HepG2 (cell line): ENCODE measurements around the gene NOCT. TPM values are rescaled to one million over a fixed set of nuclear protein-coding genes. Genes with fewer than 3 reads are reported as not detected.
A peak's percentile ranks its signal among the peaks of the same experiment; 100 is the strongest.

ENCODE experiments used
- AKAP8 ChIP-seq: sonication (generic); formaldehyde crosslinking; IDR thresholded peaks from 2 replicates; pipeline ENCODE4 v1.5.1; 2020; ENCODE audit warnings: mild to moderate bottlenecking, missing genetic modification reagents
- ARNT ChIP-seq: fragments of 450-650 bp; IDR thresholded peaks from 2 replicates; pipeline ENCODE4 v1.6.1; 2017
- ATRX ChIP-seq: sonication (generic); formaldehyde crosslinking; IDR thresholded peaks from 2 replicates; pipeline ENCODE4 v1.4.0; 2020; ENCODE audit warnings: missing genetic modification reagents, borderline replicate concordance
- CBFB ChIP-seq: sonication (generic); formaldehyde crosslinking; IDR thresholded peaks from 2 replicates; pipeline ENCODE4 v1.4.0; 2020; ENCODE audit warnings: missing genetic modification reagents
- E2F1 ChIP-seq: sonication (generic); formaldehyde crosslinking; IDR thresholded peaks from 2 replicates; pipeline ENCODE4 v1.5.0; 2020; ENCODE audit warnings: missing genetic modification reagents
- ELF1 ChIP-seq: sonication (generic); formaldehyde crosslinking; IDR thresholded peaks from 2 replicates; pipeline ENCODE4 v1.4.0; 2020; ENCODE audit warnings: missing genetic modification reagents
- FOXA3 ChIP-seq: IDR thresholded peaks from 2 replicates; pipeline ENCODE4 v1.6.1; 2016; ENCODE audit warnings: missing genetic modification reagents, missing compliant biosample characterization
- HCFC1 ChIP-seq: fragments of 150-350 bp; IDR thresholded peaks from 2 replicates; pipeline ENCODE4 v1.6.1; 2014; ENCODE audit warnings: low read depth, low read length
- HNF4A ChIP-seq: sonication (generic); formaldehyde crosslinking; IDR thresholded peaks from 2 replicates; pipeline ENCODE4 v1.4.0; 2020; ENCODE audit warnings: missing genetic modification reagents
- KLF11 ChIP-seq: IDR thresholded peaks from 2 replicates; pipeline ENCODE4 v1.6.1; 2016; ENCODE audit warnings: missing compliant biosample characterization
- MAF1 ChIP-seq: sonication (generic); formaldehyde crosslinking; IDR thresholded peaks from 2 replicates; pipeline ENCODE4 v1.5.0; 2020; ENCODE audit warnings: missing genetic modification reagents, borderline replicate concordance
- MBD4 ChIP-seq: IDR thresholded peaks from 2 replicates; pipeline ENCODE4 v1.6.1; 2012; ENCODE audit warnings: low read length, inconsistent platforms, borderline replicate concordance
- MEF2D ChIP-seq: sonication (generic); formaldehyde crosslinking; IDR thresholded peaks from 2 replicates; pipeline ENCODE4 v1.5.1; 2020; ENCODE audit warnings: mild to moderate bottlenecking, missing genetic modification reagents
- MXD4 ChIP-seq: IDR thresholded peaks from 2 replicates; pipeline ENCODE4 v1.6.1; 2016; ENCODE audit warnings: mild to moderate bottlenecking, missing biosample characterization, missing genetic modification reagents
- MYNN ChIP-seq: sonication (generic); formaldehyde crosslinking; IDR thresholded peaks from 2 replicates; pipeline ENCODE4 v1.4.0; 2020; ENCODE audit warnings: mild to moderate bottlenecking, low read depth, missing genetic modification reagents
- NKX3-1 ChIP-seq: sonication (generic); formaldehyde crosslinking; IDR thresholded peaks from 2 replicates; pipeline ENCODE4 v1.5.0; 2020; ENCODE audit warnings: missing genetic modification reagents
- PAXIP1 ChIP-seq: sonication (generic); formaldehyde crosslinking; conservative IDR thresholded peaks from 2 replicates; pipeline ENCODE4 v1.4.0; 2020; ENCODE audit warnings: mild to moderate bottlenecking, missing genetic modification reagents, moderate library complexity
- POLR2G ChIP-seq: fragments of 200-400 bp; formaldehyde crosslinking; IDR thresholded peaks from 2 replicates; pipeline ENCODE4 v1.6.1; 2018; ENCODE audit warnings: mild to moderate bottlenecking, low read depth, low read length, moderate library complexity
- YEATS4 ChIP-seq: sonication (generic); formaldehyde crosslinking; IDR thresholded peaks from 2 replicates; pipeline ENCODE4 v1.4.0; 2020; ENCODE audit warnings: missing genetic modification reagents, borderline replicate concordance
- ZBTB39 ChIP-seq: sonication (generic); formaldehyde crosslinking; IDR thresholded peaks from 2 replicates; pipeline ENCODE4 v1.5.0; 2020; ENCODE audit warnings: missing genetic modification reagents
- ZC3H13 ChIP-seq: sonication (generic); formaldehyde crosslinking; IDR thresholded peaks from 2 replicates; pipeline ENCODE4 v1.8.1; 2023; ENCODE audit warnings: mild to moderate bottlenecking, missing genetic modification reagents, moderate library complexity
- ZNF224 ChIP-seq: sonication (generic); formaldehyde crosslinking; IDR thresholded peaks from 2 replicates; pipeline ENCODE4 v1.5.0; 2020; ENCODE audit warnings: mild to moderate bottlenecking, missing genetic modification reagents
- ZNF263 ChIP-seq: sonication (generic); formaldehyde crosslinking; IDR thresholded peaks from 2 replicates; pipeline ENCODE4 v1.4.0; 2020; ENCODE audit warnings: missing genetic modification reagents
- ZNF335 ChIP-seq: sonication (generic); formaldehyde crosslinking; IDR thresholded peaks from 2 replicates; pipeline ENCODE4 v1.4.0; 2020; ENCODE audit warnings: missing genetic modification reagents
- ZNF367 ChIP-seq: sonication (generic); formaldehyde crosslinking; IDR thresholded peaks from 2 replicates; pipeline ENCODE4 v1.4.0; 2020; ENCODE audit warnings: missing genetic modification reagents, borderline replicate concordance
- ZNF891 ChIP-seq: sonication (generic); formaldehyde crosslinking; IDR thresholded peaks from 2 replicates; pipeline ENCODE4 v1.5.0; 2020; ENCODE audit warnings: mild to moderate bottlenecking, missing genetic modification reagents
- polyA plus RNA-seq, 8 experiments: library from polyadenylated mRNA; depleted of rRNA in 3 of 8; stranded (reverse) in 7 of 8; unstranded in 1 of 8; fragments of >200 nt; fragmentation: Illumina TruSeq in 4 of 8; extraction: Trizol in 4 of 8; gene quantifications; 2 replicates each; pipeline versions ENCODE4 v1.2.1 to v1.2.3, GENCODE V29; 2011 to 2016; ENCODE audit warnings: low read depth in 4 of 8, missing spikeins in 1 of 8, mixed read lengths in 1 of 8; ENCODE audit not compliant: insufficient read depth in 1 of 8
- total RNA-seq, 5 experiments: library from RNA; depleted of rRNA; stranded (reverse); fragments of >200 nt; fragmentation: Illumina TruSeq; extraction: Trizol; gene quantifications; 2 replicates each; pipeline ENCODE4 v1.2.3, GENCODE V29; 2016; ENCODE audit warnings: low read depth in 1 of 5

NOCT gene
- total and polyA plus RNA-seq, 2 of the 13 experiments (the other 11 are each of a cell fraction or from before 2014, with no cell fraction given), result 3.6 to 13.1 TPM

GRCh38 chr4:139083607-139083955 is 68.0 kb downstream of the NOCT start (continued):
- no peak for TF ChIP-seq YEATS4 (CRISPR knock-in tag)
- TF ChIP-seq FOXA3 (CRISPR knock-in tag), result no peak
- no peak for TF ChIP-seq ARNT
- no peak for TF ChIP-seq ZNF367 (CRISPR knock-in tag)
- no peak for TF ChIP-seq ZC3H13
- peak; percentile 71 for TF ChIP-seq ELF1 (CRISPR knock-in tag)
- no peak; the same call in 1 of the 2 replicates for TF ChIP-seq HCFC1
- TF ChIP-seq ATRX (CRISPR knock-in tag), result no peak
- 0 out of 2 replicates have a peak, but pooled peaks have one; percentile 4 for TF ChIP-seq ZNF891
- TF ChIP-seq POLR2G, result peak; percentile 68; the same call in 1 of the 2 replicates
- no peak; the same call in 1 of the 2 replicates for TF ChIP-seq CBFB (CRISPR knock-in tag)
- no peak for TF ChIP-seq MBD4
- TF ChIP-seq MYNN (CRISPR knock-in tag), result no peak
- no peak for TF ChIP-seq ZNF335 (CRISPR knock-in tag)
- no peak for TF ChIP-seq KLF11 (CRISPR knock-in tag)
- peak; percentile 68; the same call in 1 of the 2 replicates for TF ChIP-seq MAF1 (CRISPR knock-in tag)
- 0 out of 2 replicates have a peak, but pooled peaks have one; percentile 12 for TF ChIP-seq ZNF263
- peak; percentile 67; the same call in 1 of the 2 replicates for TF ChIP-seq ZBTB39
- 0 out of 2 replicates have a peak, but pooled peaks have one; percentile 6 for TF ChIP-seq HNF4A (CRISPR knock-in tag)
- TF ChIP-seq NKX3-1 (CRISPR knock-in tag), result 0 out of 2 replicates have a peak, but pooled peaks have one; percentile 28
- peak; percentile 29; the same call in 1 of the 2 replicates for TF ChIP-seq AKAP8 (CRISPR knock-in tag)
- TF ChIP-seq MEF2D (CRISPR knock-in tag), result 0 out of 2 replicates have a peak, but pooled peaks have one; percentile 34
- TF ChIP-seq PAXIP1 (CRISPR knock-in tag), result no peak
- peak; percentile 57; the same call in 1 of the 2 replicates for TF ChIP-seq E2F1
- TF ChIP-seq MXD4 (CRISPR knock-in tag), result peak; percentile 66; the same call in 1 of the 2 replicates
- 0 out of 2 replicates have a peak, but pooled peaks have one; percentile 14 for TF ChIP-seq ZNF224
